Tibial nerve (tissue), 4 donors: ENCODE measurements around the gene INO80. TPM values are rescaled to one million over a fixed set of nuclear protein-coding genes. Genes with fewer than 3 reads are reported as not detected.
"Not testable (repeated sequence)": the region's sequence is repeated elsewhere in the genome, so short reads cannot be mapped to it uniquely, and the experiment has no call there.

ENCODE experiments used
- DNase-seq, 2 donors: peaks; one replicate each; pipeline ENCODE4 v3.0.0-alpha.2; 2019; ENCODE audit warnings: low spot score in 2 of 2
- H3K27ac ChIP-seq, 4 donors: fragments of 200-600 bp; sonication (generic) in 3 of 4; one replicate each; pipeline ENCODE4 v1.5.1; 2017 to 2019; ENCODE audit warnings: mild to moderate bottlenecking in 1 of 4
- H3K27me3 ChIP-seq, 2 donors: fragments of 200-600 bp; sonication (generic) in 1 of 2; one replicate each; pipeline versions ENCODE4 v1.5.1 to v1.6.0; 2017 to 2019
- H3K36me3 ChIP-seq, 3 donors: fragments of 200-600 bp; sonication (generic); one replicate each; pipeline ENCODE4 v1.5.1; 2018 to 2019
- H3K4me1 ChIP-seq, 4 donors: fragments of 200-600 bp; sonication (generic) in 3 of 4; one replicate each; pipeline ENCODE4 v1.5.1; 2017 to 2019
- H3K4me3 ChIP-seq, 4 donors: fragments of 200-600 bp; sonication (generic) in 3 of 4; one replicate each; pipeline ENCODE4 v1.5.1; 2017 to 2019; ENCODE audit warnings: mild to moderate bottlenecking in 1 of 4, moderate library complexity in 1 of 4
- H3K9me3 ChIP-seq, 4 donors: fragments of 200-600 bp; sonication (generic) in 3 of 4; one replicate each; pipeline ENCODE4 v1.5.1; 2017 to 2019
- EP300 ChIP-seq, 2 donors: sonication (generic); formaldehyde crosslinking; IDR thresholded peaks; one replicate each; pipeline ENCODE4 v1.6.1; 2017; ENCODE audit warnings: antibody characterized with exemption in 2 of 2, mild to moderate bottlenecking in 1 of 2
- POLR2A ChIP-seq, 2 donors: fragments of 450-650 bp; IDR thresholded peaks; one replicate each; pipeline ENCODE4 v1.6.1; 2017; ENCODE audit warnings: antibody characterized with exemption in 2 of 2, mild to moderate bottlenecking in 2 of 2, moderate library complexity in 2 of 2
- WGBS, 2 donors: methylation state at CpG; one replicate each; pipeline ENCODE4 v1.1.5; 2018; 5-methylcytosine and 5-hydroxymethylcytosine counted together
- total RNA-seq, 4 donors: library from RNA; depleted of rRNA; stranded (reverse); fragments of >200 nt; gene quantifications; one replicate each; pipeline ENCODE4 v1.1.0, GENCODE V29; 2016
- TF ChIP-seq, protein P1 (sequence below), 5 experiments: fragments of 200-600 bp in 3 of 5; fragments of 450-650 bp in 2 of 5; sonication (generic) in 3 of 5; IDR thresholded peaks; one replicate each; pipeline ENCODE4 v1.5.1; 2016 to 2019; ENCODE audit warnings: antibody characterized with exemption in 5 of 5, mild to moderate bottlenecking in 3 of 5, moderate library complexity in 2 of 5

The INO80 gene
- total RNA-seq, 4 donors from 2014 or later, result 21.6 to 40.8 (median 33.2) TPM

GRCh38 chr15:41079717-41080116, 36.4 kb downstream of the INO80 start:
- TF ChIP-seq, protein P1, sequence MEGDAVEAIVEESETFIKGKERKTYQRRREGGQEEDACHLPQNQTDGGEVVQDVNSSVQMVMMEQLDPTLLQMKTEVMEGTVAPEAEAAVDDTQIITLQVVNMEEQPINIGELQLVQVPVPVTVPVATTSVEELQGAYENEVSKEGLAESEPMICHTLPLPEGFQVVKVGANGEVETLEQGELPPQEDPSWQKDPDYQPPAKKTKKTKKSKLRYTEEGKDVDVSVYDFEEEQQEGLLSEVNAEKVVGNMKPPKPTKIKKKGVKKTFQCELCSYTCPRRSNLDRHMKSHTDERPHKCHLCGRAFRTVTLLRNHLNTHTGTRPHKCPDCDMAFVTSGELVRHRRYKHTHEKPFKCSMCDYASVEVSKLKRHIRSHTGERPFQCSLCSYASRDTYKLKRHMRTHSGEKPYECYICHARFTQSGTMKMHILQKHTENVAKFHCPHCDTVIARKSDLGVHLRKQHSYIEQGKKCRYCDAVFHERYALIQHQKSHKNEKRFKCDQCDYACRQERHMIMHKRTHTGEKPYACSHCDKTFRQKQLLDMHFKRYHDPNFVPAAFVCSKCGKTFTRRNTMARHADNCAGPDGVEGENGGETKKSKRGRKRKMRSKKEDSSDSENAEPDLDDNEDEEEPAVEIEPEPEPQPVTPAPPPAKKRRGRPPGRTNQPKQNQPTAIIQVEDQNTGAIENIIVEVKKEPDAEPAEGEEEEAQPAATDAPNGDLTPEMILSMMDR (IDR thresholded peaks at IDR 0.05), result no peak
- TF ChIP-seq EP300 (IDR thresholded peaks at IDR 0.05) (no peak), POLR2A (IDR thresholded peaks at IDR 0.05) (no peak)
- H3K36me3 ChIP-seq, result peaks cover 0 to 98% (median 18%) of the 10 kb centered on the region in 3 donors
- WGBS, 2 donors, result 85 to 95% methylated on average over 8 of the region's 8 CpGs

GRCh38 chr15:41078879-41079278, 37.2 kb downstream of the INO80 start:
- H3K27me3 ChIP-seq, H3K4me3 ChIP-seq, H3K9me3 ChIP-seq, H3K4me1 ChIP-seq, DNase-seq, H3K27ac ChIP-seq: not testable (repeated sequence)
- H3K36me3 ChIP-seq, result peaks cover 0 to 97% (median 16%) of the 10 kb centered on the region in 3 donors
- 87 to 94% methylated on average over 5 of the region's 5 CpGs for WGBS, 2 donors

More at GRCh38 chr15:41079717-41080116, 36.4 kb downstream of the INO80 start:
- no peaks in the 10 kb centered on the region for H3K9me3 ChIP-seq
- H3K4me3 ChIP-seq, result no peak overlapping the region
- H3K27ac ChIP-seq, result no peak overlapping the region
- H3K27me3 ChIP-seq, result no peaks in the 10 kb centered on the region
- no peak for DNase-seq
- no peaks in the 10 kb centered on the region for H3K4me1 ChIP-seq

- H3K4me3 ChIP-seq, result no peak overlapping the region
- TF ChIP-seq, protein P1 (IDR thresholded peaks at IDR 0.05), result no peak
- no peak for TF ChIP-seq POLR2A (IDR thresholded peaks at IDR 0.05)
- TF ChIP-seq EP300 (IDR thresholded peaks at IDR 0.05), result no peak
- 82 to 86% methylated on average over 7 of the region's 7 CpGs for WGBS, 2 donors
These were observed 38.0 kb downstream of the INO80 start for GRCh38 chr15:41078125-41078524.

DNA sequence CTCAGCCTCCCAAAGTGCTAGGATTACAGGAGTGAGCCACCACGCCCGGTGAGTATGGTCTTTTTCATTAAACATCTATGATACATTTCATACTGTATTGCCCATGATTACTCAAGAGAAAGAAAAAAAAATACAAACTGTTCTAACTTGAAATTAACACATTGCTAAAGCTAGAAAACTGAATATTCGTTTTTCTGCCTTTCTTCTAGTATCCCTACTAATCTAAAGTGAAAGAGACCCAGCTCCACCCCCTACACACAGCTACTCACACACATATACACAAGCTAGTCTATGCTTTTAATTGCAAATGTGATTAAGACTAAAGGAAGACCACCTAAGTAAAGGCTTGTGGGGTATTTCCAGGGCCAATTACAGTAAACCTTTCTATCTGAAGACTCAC, 43.1 kb downstream of the INO80 start:
- WGBS, 2 donors, result 97 to 98% methylated on average over 3 of the region's 3 CpGs
- no peak for DNase-seq
- no peak for TF ChIP-seq EP300 (IDR thresholded peaks at IDR 0.05)
- TF ChIP-seq POLR2A (IDR thresholded peaks at IDR 0.05), result no peak
- TF ChIP-seq, protein P1 (IDR thresholded peaks at IDR 0.05), result no peak
- no peaks in the 10 kb centered on the region for H3K27me3 ChIP-seq
- no peak overlapping the region for H3K27ac ChIP-seq
- H3K4me1 ChIP-seq, result no peaks in the 10 kb centered on the region
- H3K36me3 ChIP-seq, result peaks cover 0 to 95% (median 17%) of the 10 kb centered on the region in 3 donors
- no peak overlapping the region for H3K4me3 ChIP-seq
- H3K9me3 ChIP-seq, result no peaks in the 10 kb centered on the region

More at GRCh38 chr15:41078125-41078524, 38.0 kb downstream of the INO80 start:
- no peaks in the 10 kb centered on the region for H3K9me3 ChIP-seq
- H3K36me3 ChIP-seq, result peaks cover 0 to 96% (median 21%) of the 10 kb centered on the region in 3 donors
- no peaks in the 10 kb centered on the region for H3K27me3 ChIP-seq
- no peak overlapping the region for H3K27ac ChIP-seq
- DNase-seq, result no peak
- H3K4me1 ChIP-seq, result no peaks in the 10 kb centered on the region

DNA sequence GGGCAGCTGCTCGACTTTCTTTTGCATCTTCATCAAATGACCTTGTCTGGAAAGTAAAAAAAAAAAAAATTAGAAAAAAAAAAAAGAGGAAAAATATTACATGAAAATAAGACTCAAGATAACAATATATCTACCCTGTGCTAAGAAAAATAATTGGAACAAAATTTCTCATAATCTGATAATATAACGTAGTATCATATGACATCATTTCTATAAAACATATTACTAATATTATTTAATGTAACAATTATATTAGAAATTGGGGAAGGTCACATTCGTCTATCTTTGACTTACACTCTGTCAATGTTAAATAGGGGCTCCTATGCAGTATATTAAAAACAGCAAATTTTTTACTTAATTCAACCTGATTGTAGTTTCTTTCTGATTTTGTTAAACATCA, 44.1 kb downstream of the INO80 start:
- H3K27me3 ChIP-seq, result no peaks in the 10 kb centered on the region
- no peak overlapping the region for H3K4me3 ChIP-seq
- DNase-seq, result no peak
- H3K36me3 ChIP-seq, result peaks cover 0 to 94% (median 17%) of the 10 kb centered on the region in 3 donors
- H3K9me3 ChIP-seq, result no peaks in the 10 kb centered on the region
- no peak overlapping the region for H3K27ac ChIP-seq
- WGBS, 2 donors, result 96% methylated on average over 3 of the region's 3 CpGs
- H3K4me1 ChIP-seq, result no peaks in the 10 kb centered on the region
- TF ChIP-seq, protein P1 (IDR thresholded peaks at IDR 0.05), result no peak
- TF ChIP-seq POLR2A (IDR thresholded peaks at IDR 0.05) (no peak), EP300 (IDR thresholded peaks at IDR 0.05) (no peak)

DNA sequence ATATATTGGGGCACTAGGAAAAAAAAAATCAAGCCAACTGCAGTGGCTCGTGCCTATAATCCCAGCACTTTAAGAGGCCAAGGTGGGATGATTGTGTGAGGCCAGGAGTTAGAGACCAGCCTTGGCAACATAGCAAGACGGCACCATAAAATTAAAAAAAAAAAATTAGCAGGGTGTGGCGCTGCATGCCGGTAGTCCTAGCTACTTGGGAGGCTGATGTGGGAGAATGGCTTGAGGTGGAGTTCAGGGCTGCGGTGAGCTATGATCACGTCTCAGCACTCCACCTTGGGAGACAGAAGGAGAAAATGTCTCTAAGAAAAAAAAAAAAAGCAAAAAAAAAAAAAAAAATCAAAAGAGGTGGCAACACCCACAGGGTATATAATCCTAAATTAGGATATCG, 49.6 kb downstream of the INO80 start:
- Histone ChIP-seq H3K9me3 (peaks cover 0 to 15% (median 2%) of the 10 kb centered on the region in 4 donors), H3K27me3 (no peaks in the 10 kb centered on the region), H3K4me1 (no peaks in the 10 kb centered on the region), H3K4me3 (no peak overlapping the region), H3K27ac (no peak overlapping the region), H3K36me3 (peaks cover 0 to 99% (median 11%) of the 10 kb centered on the region in 3 donors)
- DNase-seq, result no peak
- WGBS, 2 donors, result 90 to 96% methylated on average over 7 of the region's 7 CpGs
- TF ChIP-seq POLR2A (IDR thresholded peaks at IDR 0.05), result no peak
- no peak for TF ChIP-seq EP300 (IDR thresholded peaks at IDR 0.05)
- TF ChIP-seq, protein P1 (IDR thresholded peaks at IDR 0.05), result no peak
